GM18511 (cell line): ENCODE data around the gene TNRC6C.
"Not testable (repeated sequence)": the region's sequence is repeated elsewhere in the genome, so short reads cannot be mapped to it uniquely, and the experiment has no call there.

Experiments used
- ATAC-seq: cut with Tn5 transposase; IDR thresholded peaks from one replicate; pipeline ENCODE4 v1.9.1; 2021; ENCODE audit warnings: mild to moderate bottlenecking, moderate library complexity; ENCODE audit not compliant: unreplicated experiment

Gene TNRC6C

GRCh38 chr17:77929871-77930436 lies 28.5 kb upstream of the TNRC6C start:
- ATAC-seq: no peak

GRCh38 chr17:77930780-77931768 lies 27.4 kb upstream of the TNRC6C start:
- no peak for ATAC-seq

GRCh38 chr17:77933777-77934398 lies 24.6 kb upstream of the TNRC6C start:
- no peak for ATAC-seq

- no peak for ATAC-seq
Observed at GRCh38 chr17:77935121-77935571, 23.4 kb upstream of the TNRC6C start.

- ATAC-seq: not testable (repeated sequence)
Observed at GRCh38 chr17:77935744-77936143, 22.8 kb upstream of the TNRC6C start.

GRCh38 chr17:77936881-77937280 lies 21.6 kb upstream of the TNRC6C start:
- ATAC-seq: no peak

GRCh38 chr17:77941004-77941403 lies 17.5 kb upstream of the TNRC6C start:
- no peak for ATAC-seq

- no peak for ATAC-seq
Observed at GRCh38 chr17:77942112-77942988, 16.2 kb upstream of the TNRC6C start.

- no peak for ATAC-seq
Observed at GRCh38 chr17:77943971-77944370, 14.5 kb upstream of the TNRC6C start.

GRCh38 chr17:77944390-77945222 lies 13.9 kb upstream of the TNRC6C start:
- no peak for ATAC-seq

- no peak for ATAC-seq
Observed at GRCh38 chr17:77946900-77947645, 11.4 kb upstream of the TNRC6C start.

- ATAC-seq: no peak
Observed at GRCh38 chr17:77948690-77949114, 9.8 kb upstream of the TNRC6C start.

- no peak for ATAC-seq
Observed at GRCh38 chr17:77951123-77951522, 7.4 kb upstream of the TNRC6C start.

- no peak for ATAC-seq
Observed at GRCh38 chr17:77952368-77952767, 6.1 kb upstream of the TNRC6C start.

GRCh38 chr17:77957235-77957856 lies 1.2 kb upstream of the TNRC6C start:
- ATAC-seq: no peak

GRCh38 chr17:77958716-77959125 lies 218 bp downstream of the TNRC6C start:
- ATAC-seq: no peak

- ATAC-seq: no peak
Observed at GRCh38 chr17:77959126-77959925, 823 bp downstream of the TNRC6C start.
